T-helper 9 cell (primary cell): ENCODE measurements around the gene MAGOHB.
"Not testable (repeated sequence)": the region's sequence is repeated elsewhere in the genome, so short reads cannot be mapped to it uniquely, and the experiment has no call there.

Source experiments
- DNase-seq: peaks from one replicate; pipeline ENCODE4 v3.0.0-alpha.2; 2020

The MAGOHB gene

DNA sequence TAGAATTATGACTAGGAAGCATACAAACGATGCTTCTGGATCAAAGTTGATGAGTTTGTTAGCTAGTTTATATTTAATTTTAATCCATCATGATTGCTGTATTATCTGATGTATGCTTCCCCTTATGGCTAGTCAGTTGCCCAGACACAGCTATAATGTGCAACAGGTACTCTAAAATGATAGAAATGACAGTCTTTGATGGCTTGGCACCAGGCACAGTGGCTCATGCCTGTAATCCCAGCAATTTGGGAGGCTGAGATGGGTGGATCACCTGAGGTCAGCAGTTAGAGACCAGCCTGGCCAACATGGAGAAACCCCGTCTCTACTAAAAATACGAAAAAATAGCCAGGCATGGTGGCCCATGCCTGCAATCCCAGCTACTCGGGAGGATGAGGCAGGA, 2.2 kb downstream of the MAGOHB start:
- not testable (repeated sequence) for DNase-seq

- no peak for DNase-seq
Observed at GRCh38 chr12:10610188-10610587, 3.2 kb downstream of the MAGOHB start.

DNA sequence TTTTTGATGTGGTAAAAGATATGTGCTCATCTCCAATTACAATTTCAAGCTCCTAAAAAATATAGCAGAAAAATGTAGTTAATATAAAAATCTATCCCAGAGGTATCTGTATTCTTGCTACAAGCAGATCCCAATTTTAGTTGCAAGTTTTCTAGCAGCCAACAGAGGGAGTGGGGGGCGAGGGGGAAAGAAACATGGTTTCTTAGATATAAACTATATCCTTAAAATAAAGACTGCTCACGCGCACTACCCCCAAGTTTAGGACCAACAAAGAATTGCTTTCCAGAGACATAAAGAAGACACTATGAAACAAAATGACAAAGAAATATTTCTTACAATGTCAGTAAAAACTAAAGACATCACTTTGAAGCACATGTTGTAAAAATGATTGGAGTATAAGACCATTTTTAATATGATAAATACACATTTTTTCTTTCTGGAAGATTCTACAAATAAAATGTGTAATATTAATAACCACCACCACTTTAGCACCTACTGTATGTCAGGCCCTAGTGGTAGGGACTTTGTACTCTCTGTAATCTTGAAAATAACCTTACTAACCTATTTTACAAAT, 5.4 kb downstream of the MAGOHB start:
- no peak for DNase-seq

GRCh38 chr12:10601860-10602259, 11.5 kb downstream of the MAGOHB start:
- DNase-seq: no peak

DNA sequence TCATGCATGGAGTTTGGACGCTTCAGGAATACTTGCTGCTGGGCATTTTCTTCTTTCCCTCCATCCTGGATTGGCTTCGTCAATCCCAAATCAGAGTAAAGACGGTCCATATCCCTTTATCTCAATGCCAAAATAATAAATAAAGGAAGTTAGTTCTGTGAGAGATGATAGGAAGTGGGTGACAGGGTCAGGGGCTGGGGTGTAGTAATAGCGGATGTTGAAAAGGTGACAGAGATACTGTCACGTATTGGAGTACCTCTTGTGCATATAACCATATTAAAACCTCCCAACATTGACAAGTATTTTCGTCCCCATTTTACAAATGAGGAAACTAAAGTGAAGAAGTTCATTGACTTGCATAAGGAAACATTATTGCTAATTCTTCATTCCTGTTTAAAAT, 12.4 kb downstream of the MAGOHB start:
- DNase-seq: no peak

DNA sequence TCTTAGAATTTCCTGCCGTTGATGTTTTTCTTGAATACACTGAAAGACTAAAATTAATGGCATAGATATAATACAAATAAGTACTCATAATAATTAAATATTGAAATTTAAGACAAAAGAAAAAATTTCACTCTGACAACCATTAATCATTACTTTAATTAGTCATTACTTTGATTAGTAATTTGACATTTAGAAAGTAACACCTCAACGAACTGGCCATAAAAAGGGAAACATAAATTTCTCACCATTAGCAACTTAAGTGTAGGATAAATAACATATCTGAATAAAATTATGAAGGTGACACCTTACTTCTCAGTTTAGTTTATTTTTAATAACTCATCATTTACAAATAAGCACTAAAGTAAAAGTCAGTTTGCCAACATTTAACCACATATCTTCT, 17.5 kb downstream of the MAGOHB start:
- no peak for DNase-seq

- no peak for DNase-seq
Observed at GRCh38 chr12:10590966-10591365, 22.4 kb downstream of the MAGOHB start.

GRCh38 chr12:10584415-10584814, 29.0 kb downstream of the MAGOHB start:
- no peak for DNase-seq

DNA sequence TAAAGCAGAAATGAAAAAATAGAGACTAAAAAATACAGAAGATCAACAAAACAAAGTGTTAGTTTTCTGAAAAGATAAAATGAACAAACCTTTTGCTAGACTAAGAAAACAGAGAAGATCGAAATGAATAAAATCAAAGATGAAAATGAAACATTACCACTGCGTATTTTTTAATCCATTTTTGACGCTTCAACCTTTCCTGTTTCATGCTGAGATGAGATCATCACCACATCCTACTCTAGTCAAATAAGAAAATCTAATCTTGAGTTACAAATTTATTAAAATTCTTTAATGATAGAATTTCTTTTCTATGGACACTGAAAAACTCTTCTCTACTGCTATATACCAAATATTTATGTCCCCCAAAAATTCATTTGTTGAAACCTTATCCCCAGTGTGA, 30.7 kb downstream of the MAGOHB start:
- no peak for DNase-seq

GRCh38 chr12:10582133-10582532, 31.3 kb downstream of the MAGOHB start:
- DNase-seq: not testable (repeated sequence)

DNA sequence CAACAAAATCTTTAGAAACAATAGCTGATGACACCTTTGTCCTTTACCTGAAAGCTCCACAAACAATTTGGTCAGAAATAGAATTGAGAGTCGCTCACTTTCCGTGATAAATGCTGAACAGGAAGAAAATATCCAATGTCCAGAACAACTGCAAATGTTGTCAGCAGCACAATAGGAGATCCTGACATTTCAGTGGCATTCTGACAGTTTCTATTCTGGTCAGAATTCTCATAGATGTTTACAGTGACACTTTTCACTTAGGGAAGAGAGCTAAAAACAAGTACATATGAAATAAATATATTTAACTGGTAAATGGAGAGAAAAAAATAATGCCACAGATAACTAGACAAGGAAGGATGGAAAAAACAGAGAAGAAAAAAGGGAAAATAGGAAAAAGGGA, 39.1 kb downstream of the MAGOHB start:
- DNase-seq: no peak

GRCh38 chr12:10572021-10572490, 41.4 kb downstream of the MAGOHB start:
- not testable (repeated sequence) for DNase-seq

DNA sequence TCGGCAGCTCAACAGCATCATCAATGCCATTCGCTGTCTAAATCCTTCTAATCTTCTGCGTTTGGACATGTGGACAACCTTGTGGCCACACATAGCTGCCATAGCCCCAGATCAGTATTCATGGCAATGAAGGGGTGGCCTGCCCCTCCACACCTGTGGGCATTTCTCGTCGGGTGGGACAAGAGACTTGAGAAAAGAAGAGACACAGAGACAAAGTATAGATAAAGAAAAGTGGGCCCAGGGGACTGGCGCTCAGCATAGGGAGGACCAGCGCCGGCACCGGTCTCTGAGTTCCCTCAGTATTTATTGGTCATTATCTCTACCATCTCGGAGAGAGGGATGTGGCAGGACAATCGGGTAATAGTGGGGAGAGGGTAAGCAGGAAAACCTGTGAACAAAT, 42.3 kb downstream of the MAGOHB start:
- no peak for DNase-seq

DNA sequence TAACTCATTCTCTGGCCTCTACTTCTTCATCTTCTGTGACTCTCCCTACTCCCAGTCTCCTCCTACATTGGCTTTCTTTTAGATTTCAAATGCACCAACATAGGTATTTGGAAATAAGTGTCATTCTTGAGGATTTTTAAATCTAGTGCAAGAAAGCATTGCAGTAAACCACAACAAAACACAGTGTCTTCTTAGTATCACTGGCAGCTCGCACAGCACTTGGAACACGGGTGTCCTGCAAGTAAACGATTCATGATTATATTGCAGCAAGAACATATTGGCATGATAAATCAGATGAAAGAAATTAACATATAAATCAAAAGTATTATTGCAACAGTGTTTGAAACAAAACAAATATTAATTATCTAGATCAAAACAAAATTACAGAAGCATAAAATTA, 45.6 kb downstream of the MAGOHB start:
- no peak for DNase-seq

GRCh38 chr12:10563966-10564365, 49.4 kb downstream of the MAGOHB start:
- no peak for DNase-seq

- no peak for DNase-seq
Observed at GRCh38 chr12:10563002-10563401, 50.4 kb downstream of the MAGOHB start.

DNA sequence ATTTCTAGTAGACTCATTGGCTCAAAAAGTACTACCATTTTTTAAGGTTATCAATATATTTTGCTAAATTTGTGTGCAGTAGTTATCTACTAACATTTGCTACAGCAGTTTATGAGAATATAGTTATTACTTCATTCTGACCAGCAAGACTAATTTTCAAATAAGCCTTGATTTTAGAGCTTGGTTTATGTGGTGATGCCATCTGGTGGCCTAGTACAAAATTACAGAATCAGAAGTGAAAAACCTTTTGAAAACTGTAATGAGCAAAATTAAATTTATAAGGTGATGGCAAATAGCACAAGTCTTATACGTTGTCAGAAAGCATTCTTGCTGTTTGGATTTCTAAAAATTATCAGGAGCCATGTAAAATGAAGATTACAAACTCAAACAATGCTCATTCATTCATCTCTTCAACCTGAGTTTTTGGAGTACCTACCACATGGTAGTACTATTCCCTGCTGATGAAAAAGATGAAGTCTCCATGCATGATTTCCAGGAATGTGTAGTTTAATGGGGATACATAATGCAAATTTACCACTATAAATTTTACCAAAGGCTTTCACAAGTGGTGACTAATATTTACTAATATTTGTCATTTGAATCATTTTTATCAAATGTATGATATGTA, 51.0 kb downstream of the MAGOHB start:
- DNase-seq: no peak

DNA sequence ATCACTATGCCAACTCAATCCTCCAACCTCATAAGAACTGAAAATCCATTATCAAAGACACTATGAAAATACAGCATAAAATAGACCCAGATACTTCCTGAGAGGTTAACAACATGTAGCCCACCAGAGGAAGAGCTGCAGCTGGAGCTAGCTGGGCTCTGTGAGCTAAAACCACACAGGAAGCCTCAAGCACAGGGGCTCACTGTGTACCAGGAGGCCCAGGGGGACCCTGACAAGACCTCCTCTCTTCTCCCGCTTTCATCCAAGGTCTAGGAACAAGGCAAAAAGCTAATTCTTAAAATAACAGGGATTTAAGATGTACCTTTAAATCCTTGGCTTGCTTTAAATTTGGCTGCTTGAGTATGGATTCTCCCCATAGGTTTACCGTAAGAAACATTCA, 54.2 kb downstream of the MAGOHB start:
- DNase-seq: no peak

DNA sequence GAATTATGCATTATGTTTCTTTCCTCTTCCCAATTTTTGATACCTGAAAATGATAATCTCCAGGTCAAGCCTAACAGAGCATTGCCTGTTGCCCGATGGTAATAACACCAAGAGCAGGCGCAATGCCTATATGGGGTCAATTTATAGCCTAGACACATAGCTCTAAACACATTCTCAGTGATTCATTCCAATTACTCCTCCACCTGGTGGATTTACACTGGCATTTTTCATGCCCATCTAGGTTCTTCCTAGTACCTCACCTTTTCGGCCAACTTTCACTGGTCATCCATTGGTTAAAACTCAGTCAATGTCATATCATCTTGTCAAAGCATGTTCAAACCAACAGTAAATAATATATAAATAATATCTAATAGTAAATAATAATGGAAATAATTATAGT, 54.6 kb downstream of the MAGOHB start:
- no peak for DNase-seq

GRCh38 chr12:10558301-10558700, 55.1 kb downstream of the MAGOHB start:
- no peak for DNase-seq

GRCh38 chr12:10557766-10558165, 55.6 kb downstream of the MAGOHB start:
- no peak for DNase-seq

DNA sequence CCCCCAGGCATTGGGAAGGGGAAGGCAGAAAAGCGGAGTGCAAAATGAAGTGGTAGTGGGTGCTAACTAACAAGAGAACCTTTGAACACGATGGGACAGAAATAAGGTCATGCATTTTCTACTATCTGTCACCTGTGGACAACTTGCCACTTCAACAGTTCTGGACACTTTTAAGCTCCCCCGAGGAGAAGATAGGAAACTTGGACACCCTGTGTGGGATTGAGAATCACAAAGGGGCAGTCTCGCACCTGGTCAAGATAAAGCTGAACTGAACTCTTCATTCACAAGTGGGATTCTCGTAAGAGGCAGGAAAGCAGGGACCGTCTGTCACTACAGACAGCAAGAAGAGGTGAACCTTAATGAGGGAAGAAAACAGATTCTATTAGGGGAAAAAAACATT, 56.1 kb downstream of the MAGOHB start:
- no peak for DNase-seq

DNA sequence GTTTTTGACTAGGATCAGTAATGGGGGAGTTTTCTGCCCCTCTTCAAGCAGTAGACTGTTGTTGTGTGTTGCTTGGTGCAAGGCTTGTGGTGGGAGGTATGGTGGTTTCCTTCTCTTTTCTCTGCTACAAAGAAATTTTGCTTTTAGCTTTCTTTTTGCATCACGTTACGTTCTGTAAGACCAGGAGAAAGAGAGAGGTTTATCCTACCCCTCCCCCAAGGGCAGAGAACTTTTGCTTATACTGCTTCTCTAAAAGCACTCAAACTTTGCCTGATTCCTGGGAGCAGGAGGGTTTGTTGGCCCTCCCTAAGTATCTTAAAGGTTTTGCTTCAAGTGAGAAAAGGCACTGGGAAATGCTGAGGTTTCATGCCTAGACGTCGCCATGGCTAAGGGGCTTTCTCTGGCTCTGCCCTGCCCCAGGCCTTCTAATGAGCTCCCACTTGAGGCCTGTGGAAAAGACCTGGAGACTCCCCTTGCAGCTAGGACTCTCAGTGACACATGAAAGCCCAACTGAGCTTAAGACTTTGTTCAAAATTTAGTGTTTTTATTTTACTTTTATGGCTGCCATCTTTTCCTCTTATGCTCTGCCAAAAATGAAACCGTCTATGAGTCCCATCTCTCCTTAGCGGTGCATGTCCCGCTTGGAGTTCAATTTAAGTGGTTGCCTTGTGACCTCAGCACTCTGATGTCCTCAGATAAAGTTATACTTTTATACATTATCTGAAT, 58.5 kb downstream of the MAGOHB start:
- DNase-seq: no peak

DNA sequence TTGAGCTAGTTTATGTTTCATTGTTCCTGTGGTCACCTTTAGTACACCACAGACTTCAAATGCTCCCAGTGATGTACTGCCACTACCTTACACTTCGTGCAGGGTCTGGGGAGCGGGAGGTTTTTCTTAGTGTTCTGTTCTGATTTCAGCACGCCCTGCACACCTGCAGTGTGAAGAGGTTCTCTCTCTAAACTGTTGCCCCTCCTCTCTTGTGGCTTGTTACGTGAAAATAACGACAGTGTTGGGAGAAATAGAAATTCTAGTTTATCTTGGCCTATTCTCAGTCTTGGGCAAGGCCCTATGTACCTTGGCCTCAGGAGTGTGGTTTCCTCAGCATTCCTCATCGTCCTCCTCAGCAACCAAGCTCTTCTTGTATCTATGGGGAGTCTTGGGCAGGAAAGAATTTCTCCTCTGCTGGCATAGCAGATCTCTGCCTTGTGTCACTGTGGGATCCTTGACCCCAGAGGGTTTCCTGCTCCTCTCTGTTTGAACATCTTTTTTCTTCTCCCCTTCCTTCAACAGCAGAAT, 59.1 kb downstream of the MAGOHB start:
- no peak for DNase-seq
